NB4 (cell line): ENCODE measurements around the gene LILRA6.
"Not testable (repeated sequence)": the region's sequence is repeated elsewhere in the genome, so short reads cannot be mapped to it uniquely, and the experiment has no call there.

Experiments
- DNase-seq: peaks from one replicate; pipeline ENCODE4 v3.0.0; 2010; ENCODE audit warnings: low read depth
- H3K4me3 ChIP-seq: one replicate; pipeline ENCODE4 v1.5.1; 2011; ENCODE audit warnings: mild to moderate bottlenecking, low read depth, low read length, moderate library complexity
- CTCF ChIP-seq: IDR thresholded peaks from one replicate; pipeline ENCODE4 v1.5.1; 2012; ENCODE audit warnings: low read depth, low read length
- MAX ChIP-seq: IDR thresholded peaks from 2 replicates; pipeline ENCODE4 v1.6.1; 2011; ENCODE audit warnings: low read depth, low read length
- MYC ChIP-seq: IDR thresholded peaks from 2 replicates; pipeline ENCODE4 v1.6.1; 2011; ENCODE audit warnings: low read depth, low read length
- POLR2A ChIP-seq: IDR thresholded peaks from 2 replicates; pipeline ENCODE4 v1.6.1; 2011; ENCODE audit warnings: mild to moderate bottlenecking; ENCODE audit not compliant: insufficient read length; ENCODE audit errors: extremely low read depth

LILRA6 gene

GRCh38 chr19:54252243-54252642, 9.7 kb upstream of the LILRA6 start:
- DNase-seq, result no peak
- H3K4me3 ChIP-seq, result no peak overlapping the region
- TF ChIP-seq MAX (no peak), MYC (no peak), POLR2A (no peak), CTCF (no peak)

- DNase-seq, result peak; percentile 75
- TF ChIP-seq POLR2A, result no peak
- no peak for TF ChIP-seq MAX
- no peak for TF ChIP-seq MYC
- TF ChIP-seq CTCF, result no peak
- no peak overlapping the region for H3K4me3 ChIP-seq
These were observed 5.5 kb upstream of the LILRA6 start for GRCh38 chr19:54248016-54248601.

GRCh38 chr19:54247106-54247930, 4.7 kb upstream of the LILRA6 start:
- TF ChIP-seq MYC (no peak), CTCF (no peak), MAX (no peak), POLR2A (no peak)
- DNase-seq, result no peak
- no peak overlapping the region for H3K4me3 ChIP-seq

GRCh38 chr19:54245936-54246335, 3.3 kb upstream of the LILRA6 start:
- DNase-seq, result no peak
- TF ChIP-seq MAX (no peak), POLR2A (no peak), MYC (no peak), CTCF (no peak)
- no peak overlapping the region for H3K4me3 ChIP-seq

- not testable (repeated sequence) for DNase-seq
These were observed 1.2 kb upstream of the LILRA6 start for GRCh38 chr19:54243809-54244208.

GRCh38 chr19:54242234-54242633, 356 bp downstream of the LILRA6 start:
- not testable (repeated sequence) for H3K4me3 ChIP-seq, DNase-seq

More at GRCh38 chr19:54243809-54244208, 1.2 kb upstream of the LILRA6 start:
- H3K4me3 ChIP-seq, result not testable (repeated sequence)

GRCh38 chr19:54240372-54241336, 1.9 kb downstream of the LILRA6 start:
- DNase-seq, H3K4me3 ChIP-seq: not testable (repeated sequence)

GRCh38 chr19:54239491-54240371, 2.9 kb downstream of the LILRA6 start:
- not testable (repeated sequence) for DNase-seq, H3K4me3 ChIP-seq
